CD4-positive, alpha-beta T cell treated with Interferon gamma for 1 hour (primary cell): Measurements from ENCODE around the gene GTSF1L.

Experiments
- DNase-seq: peaks from one replicate; pipeline ENCODE4 v3.0.0-alpha.2; 2020

Gene GTSF1L

GRCh38 chr20:43715511-43715910 lies 11.3 kb downstream of the GTSF1L start:
- no peak for DNase-seq

DNA sequence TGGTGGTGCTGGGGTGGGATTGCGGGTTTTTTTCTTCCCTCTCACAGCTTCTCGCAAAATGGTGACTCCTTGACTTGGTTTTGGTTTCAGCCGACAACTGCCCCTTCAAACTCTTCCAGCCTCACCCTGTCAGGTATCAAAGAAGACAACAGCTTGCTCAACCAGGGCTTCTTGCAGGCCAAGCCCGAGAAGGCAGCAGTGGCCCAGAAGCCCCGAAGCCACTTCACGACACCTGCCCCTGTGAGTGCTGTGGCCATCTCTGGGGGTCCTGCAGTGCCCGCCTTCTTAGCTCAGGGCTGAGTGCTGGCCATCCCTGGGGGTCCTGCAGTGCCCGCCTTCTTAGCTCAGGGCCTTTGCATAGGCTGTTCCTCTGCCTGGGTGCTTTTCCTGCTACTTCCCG lies 11.8 kb downstream of the GTSF1L start:
- DNase-seq = no peak

DNA sequence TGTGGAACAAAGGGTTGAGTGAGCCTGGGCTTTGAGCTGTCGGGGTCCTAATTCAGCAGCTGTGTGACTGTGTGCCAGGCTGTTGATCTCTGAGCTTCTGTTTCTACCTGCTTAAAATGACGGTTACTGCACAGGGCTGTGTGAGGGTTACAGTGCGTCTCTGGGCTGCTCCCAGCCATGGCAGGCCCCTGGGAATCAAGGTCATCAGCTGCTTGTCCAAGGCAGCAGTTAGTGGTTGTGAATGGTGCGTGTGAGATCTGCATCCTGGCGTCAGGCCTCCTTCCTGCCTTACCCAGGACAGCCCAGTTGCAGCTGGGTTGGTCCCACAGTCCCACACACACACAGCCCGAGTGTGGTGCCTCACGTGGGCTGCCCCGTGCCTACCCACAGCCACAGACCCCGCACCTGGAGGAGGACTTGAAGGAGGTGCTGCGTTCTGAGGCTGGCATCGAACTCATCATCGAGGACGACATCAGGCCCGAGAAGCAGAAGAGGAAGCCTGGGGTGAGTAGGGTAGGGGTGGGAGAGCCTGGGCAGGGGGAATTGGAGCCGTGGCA lies 15.6 kb downstream of the GTSF1L start:
- DNase-seq = no peak

- DNase-seq = no peak
These were observed 16.3 kb downstream of the GTSF1L start for GRCh38 chr20:43710370-43711044.

DNA sequence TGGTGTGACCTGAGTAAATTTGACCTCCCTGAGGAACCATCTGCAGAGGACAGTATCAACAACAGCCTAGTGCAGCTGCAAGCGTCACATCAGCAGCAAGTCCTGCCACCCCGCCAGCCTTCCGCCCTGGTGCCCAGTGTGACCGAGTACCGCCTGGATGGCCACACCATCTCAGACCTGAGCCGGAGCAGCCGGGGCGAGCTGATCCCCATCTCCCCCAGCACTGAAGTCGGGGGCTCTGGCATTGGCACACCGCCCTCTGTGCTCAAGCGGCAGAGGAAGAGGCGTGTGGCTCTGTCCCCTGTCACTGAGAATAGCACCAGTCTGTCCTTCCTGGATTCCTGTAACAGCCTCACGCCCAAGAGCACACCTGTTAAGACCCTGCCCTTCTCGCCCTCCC lies 24.3 kb downstream of the GTSF1L start:
- no peak for DNase-seq

DNA sequence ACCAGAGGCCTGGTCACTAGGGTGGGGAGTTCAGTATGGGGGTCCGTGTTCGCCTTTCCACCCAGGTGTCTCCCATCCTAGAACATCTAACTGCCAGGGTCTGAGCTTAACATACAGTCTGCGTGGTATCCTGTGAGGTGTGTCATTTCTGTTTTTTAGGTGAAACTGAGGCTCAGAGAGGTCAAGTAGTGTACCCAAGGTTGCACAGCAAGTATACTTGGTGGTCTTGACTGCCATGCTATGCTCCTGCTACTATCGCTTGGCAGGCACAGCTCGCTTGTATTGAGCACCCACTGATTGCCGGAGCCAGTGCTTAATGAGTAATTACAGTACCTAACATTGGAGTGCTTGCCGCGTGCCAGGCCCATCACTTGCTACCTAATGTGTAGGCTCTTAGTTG lies 26.2 kb downstream of the GTSF1L start:
- no peak for DNase-seq

GRCh38 chr20:43699941-43700565 lies 26.7 kb downstream of the GTSF1L start:
- DNase-seq = no peak

DNA sequence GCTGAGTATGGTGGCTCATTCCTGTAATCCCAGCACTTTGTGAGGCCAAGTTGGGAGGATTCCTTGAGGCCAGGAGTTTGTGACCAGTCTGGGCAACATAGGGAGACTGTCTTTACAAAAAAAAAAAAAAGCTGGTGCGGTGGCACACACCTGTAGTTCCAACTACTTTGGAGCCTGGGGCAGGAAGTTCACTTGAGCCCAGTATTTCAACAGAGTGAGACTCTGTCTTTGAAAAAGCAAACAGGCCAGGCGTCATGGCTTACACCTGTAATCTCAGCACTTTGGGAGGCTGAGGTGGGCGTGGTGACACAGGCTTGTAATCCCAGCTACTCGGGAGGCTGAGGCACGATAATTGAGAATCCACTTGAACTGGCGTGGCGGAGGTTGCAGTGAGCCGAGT lies 31.2 kb downstream of the GTSF1L start:
- DNase-seq = no peak

DNA sequence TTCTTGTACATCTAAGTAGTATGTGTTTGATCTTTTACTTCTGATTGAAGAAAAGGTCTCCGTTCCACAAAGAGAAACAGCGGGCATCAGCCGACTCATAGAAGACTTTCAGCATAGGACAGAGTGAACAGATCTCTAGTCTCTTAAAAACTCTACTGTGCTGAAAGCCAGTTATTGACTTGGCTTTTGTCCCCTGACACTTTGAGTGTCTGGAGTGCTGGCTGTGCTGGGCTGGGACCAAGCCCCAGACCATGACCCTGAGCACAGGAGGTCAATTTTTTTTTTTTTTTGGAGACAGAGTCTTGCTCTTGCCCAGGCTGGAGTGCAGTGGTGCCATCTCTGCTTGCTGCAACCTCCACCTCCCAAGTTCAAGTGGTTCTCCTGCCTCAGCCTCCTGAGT lies 32.0 kb downstream of the GTSF1L start:
- no peak for DNase-seq

- DNase-seq = peak; percentile 54
These were observed 34.8 kb downstream of the GTSF1L start for GRCh38 chr20:43691928-43692524.

- no peak for DNase-seq
These were observed 35.7 kb downstream of the GTSF1L start for GRCh38 chr20:43690943-43691598.

DNA sequence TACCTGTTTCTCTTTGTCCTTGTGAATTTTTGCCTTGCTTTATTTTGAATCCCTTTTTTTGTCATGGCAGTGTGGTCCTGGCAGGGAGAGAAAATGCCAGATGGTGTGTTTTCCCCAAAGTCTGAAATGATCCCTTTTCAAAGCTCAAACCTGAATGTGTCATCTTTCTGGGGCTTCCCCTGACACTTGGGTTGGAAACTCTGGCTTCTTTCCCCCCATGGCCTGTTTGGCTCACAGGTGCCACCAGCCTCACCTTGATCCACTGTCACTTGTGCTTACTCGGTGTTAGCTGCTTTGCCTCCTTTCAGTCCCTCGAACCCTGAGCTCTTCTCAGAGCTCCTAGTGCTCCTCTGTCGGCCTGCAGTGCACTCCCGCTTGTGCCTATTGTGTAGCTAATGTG lies 37.6 kb downstream of the GTSF1L start:
- no peak for DNase-seq

GRCh38 chr20:43686820-43687219 lies 40.0 kb downstream of the GTSF1L start:
- no peak for DNase-seq

GRCh38 chr20:43682446-43682845 lies 44.4 kb downstream of the GTSF1L start:
- DNase-seq = peak; percentile 11

DNA sequence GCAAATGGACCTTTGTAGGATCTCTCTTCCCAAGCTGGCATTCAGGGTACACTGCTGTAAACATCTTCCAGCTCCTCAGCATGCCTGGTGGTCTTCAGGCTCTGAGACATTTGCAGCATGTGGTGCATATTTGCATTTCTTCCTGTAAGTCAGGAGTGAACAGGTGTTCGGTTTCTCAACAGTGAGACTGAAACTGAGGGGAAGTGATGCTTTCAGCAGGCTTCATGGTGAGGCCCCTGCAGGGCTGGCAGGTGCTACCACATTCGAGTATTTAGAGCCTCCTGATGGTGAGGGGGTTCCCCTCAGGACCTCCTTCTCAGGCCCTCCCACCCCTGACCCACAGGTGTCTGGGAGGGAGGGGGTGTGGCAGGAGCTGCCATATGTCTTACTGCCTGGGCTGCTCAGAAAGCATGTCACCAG lies 44.8 kb downstream of the GTSF1L start:
- peak; percentile 85 for DNase-seq

GRCh38 chr20:43681468-43681942 lies 45.3 kb downstream of the GTSF1L start:
- peak; percentile 42 for DNase-seq

DNA sequence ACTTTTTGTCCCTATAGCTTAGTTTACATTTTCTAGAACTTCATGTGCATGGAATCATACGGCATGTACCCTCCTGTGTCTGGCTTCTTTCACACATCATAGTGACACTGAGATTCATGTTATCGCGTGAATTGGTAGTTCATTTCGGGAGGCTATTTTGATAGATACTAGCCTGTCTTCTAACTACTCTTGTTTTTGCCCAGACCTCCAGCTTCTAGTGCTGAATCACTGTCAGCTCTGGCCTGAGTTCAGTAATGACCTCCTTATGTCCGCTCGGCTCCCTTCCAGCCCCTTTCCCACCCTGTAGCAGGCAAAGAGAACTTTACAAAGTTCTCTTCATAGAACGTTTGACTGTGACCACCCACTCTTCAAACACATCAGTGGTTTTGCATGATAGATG lies 45.8 kb downstream of the GTSF1L start:
- DNase-seq = no peak

GRCh38 chr20:43676368-43676767 lies 50.4 kb downstream of the GTSF1L start:
- DNase-seq = no peak
